ENCODE data around the gene RNF215.

RNF215 gene

DNA sequence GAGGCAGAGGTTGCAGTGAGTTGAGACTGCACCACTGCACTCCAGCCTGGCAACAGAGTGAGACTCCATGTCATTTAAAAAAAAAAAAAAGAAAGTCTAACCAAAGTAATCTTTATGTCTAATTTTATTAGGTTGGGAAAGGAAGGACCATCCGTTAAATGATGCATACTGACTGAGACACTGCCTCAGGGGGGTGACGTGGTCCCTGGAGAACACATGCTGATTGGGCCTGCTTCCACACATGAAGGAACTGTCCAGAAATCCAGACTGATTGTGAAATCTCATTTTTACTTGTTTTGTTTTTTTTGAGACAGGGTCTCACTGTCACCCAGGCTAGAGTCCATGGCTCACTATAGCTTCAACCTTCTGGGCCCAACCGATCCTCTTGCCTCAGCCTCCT, 36.0 kb downstream of the RNF215 start:
- Histone ChIP-seq H3K27me3 (replicated peaks) (no peaks in the 10 kb centered on the region), H3K4me3 (ENCODE audit: low read depth, low read length) (no peak overlapping the region), H3K36me3 (replicated peaks) (peaks cover 52% of the 10 kb centered on the region), H3K27ac (no peak overlapping the region)
- in situ Hi-C loops (cut with HindIII; ENCODE audit: low pct_ligation_motif_present, low sequenced_read_pairs) = no loop called here
- DNase-seq = no peak
- TF ChIP-seq, protein P1, sequence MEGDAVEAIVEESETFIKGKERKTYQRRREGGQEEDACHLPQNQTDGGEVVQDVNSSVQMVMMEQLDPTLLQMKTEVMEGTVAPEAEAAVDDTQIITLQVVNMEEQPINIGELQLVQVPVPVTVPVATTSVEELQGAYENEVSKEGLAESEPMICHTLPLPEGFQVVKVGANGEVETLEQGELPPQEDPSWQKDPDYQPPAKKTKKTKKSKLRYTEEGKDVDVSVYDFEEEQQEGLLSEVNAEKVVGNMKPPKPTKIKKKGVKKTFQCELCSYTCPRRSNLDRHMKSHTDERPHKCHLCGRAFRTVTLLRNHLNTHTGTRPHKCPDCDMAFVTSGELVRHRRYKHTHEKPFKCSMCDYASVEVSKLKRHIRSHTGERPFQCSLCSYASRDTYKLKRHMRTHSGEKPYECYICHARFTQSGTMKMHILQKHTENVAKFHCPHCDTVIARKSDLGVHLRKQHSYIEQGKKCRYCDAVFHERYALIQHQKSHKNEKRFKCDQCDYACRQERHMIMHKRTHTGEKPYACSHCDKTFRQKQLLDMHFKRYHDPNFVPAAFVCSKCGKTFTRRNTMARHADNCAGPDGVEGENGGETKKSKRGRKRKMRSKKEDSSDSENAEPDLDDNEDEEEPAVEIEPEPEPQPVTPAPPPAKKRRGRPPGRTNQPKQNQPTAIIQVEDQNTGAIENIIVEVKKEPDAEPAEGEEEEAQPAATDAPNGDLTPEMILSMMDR (IDR thresholded peaks at IDR 0.05; ENCODE audit: low read depth, low read length, missing control alignments) = no peak

DNA sequence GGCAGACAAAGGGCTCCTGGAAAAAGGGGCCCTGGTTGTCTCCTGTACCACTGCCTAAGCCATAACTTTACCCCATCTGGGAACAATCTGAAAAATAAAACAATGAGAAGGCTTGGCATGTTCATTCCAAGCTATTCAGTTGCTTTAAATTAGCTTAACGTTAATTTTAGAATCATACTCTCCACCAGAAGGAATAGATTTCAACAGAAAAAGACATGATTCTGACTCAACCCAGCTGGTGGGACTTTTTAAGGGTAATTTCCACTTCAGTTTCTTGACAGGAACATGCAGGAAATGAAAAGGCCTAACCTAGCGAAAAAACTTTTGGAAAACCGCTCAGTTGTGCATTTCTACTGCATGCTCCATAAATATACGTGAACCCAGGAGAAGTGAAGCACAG, 38.4 kb downstream of the RNF215 start:
- Histone ChIP-seq H3K4me3 (ENCODE audit: low read depth, low read length) (no peak overlapping the region), H3K27me3 (replicated peaks) (no peaks in the 10 kb centered on the region), H3K27ac (no peak overlapping the region), H3K36me3 (replicated peaks) (peaks cover 76% of the 10 kb centered on the region)
- TF ChIP-seq, protein P1 (IDR thresholded peaks at IDR 0.05; ENCODE audit: low read depth, low read length, missing control alignments) = no peak
- in situ Hi-C loops (cut with HindIII; ENCODE audit: low pct_ligation_motif_present, low sequenced_read_pairs) = no loop called here
- no peak for DNase-seq

DNA sequence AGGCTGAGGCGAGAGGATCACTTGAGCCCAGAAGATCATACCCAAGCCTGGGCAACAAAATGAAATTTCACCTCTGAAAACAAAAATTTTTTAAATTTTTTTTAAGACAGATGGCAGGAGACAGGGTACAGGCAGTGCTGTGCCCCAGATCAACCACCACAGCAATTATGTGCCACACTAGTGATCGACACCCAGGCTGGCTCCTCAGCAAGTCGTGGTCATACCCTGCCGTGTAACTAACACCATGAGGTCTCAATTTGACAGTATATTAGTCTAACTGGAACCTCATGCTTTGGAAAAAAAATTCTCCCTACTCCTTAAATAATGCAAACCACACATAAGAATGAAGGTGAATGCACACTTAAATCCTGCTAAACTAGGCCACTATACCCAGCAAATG, 38.8 kb downstream of the RNF215 start:
- TF ChIP-seq, protein P1 (IDR thresholded peaks at IDR 0.05; ENCODE audit: low read depth, low read length, missing control alignments) = no peak
- no peak overlapping the region for H3K4me3 ChIP-seq (ENCODE audit: low read depth, low read length)
- H3K36me3 ChIP-seq (replicated peaks) = peaks cover 80% of the 10 kb centered on the region
- no peaks in the 10 kb centered on the region for H3K27me3 ChIP-seq (replicated peaks)
- no peak for DNase-seq
- no peak overlapping the region for H3K27ac ChIP-seq
- in situ Hi-C loops (cut with HindIII; ENCODE audit: low pct_ligation_motif_present, low sequenced_read_pairs) = no loop called here

DNA sequence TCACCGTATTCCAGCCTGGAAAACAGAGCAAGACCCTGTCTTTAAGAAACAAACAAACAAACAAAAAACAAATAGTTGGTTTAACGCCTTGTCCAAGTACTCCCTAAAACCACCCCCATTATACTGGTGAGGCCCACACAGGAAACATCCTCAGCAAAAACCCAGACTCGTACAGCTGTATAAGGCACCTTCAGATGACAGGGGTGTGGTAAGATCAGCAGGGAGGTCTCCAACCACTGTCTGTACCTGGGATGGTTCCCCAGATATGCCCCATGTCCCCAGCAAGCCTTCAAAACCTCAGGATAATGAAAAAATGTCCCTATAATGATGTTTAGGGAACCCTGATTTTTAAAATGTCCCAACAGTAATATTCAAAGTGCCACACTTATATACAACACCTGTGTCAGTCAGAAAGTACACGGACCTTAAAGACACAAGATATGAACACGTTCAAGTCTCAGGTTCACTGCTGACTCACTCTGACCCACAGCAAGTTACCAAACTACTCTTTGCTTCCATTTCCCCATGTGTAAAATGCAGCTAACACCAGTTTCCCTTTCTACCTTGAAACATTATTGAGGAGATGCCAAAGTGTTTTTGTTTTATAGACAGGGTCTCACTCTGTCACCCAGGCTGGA, 39.8 kb downstream of the RNF215 start:
- Histone ChIP-seq H3K4me3 (ENCODE audit: low read depth, low read length) (no peak overlapping the region), H3K27me3 (replicated peaks) (no peaks in the 10 kb centered on the region), H3K36me3 (replicated peaks) (peaks cover 85% of the 10 kb centered on the region), H3K27ac (no peak overlapping the region)
- no peak for DNase-seq
- in situ Hi-C loops (cut with HindIII; ENCODE audit: low pct_ligation_motif_present, low sequenced_read_pairs) = no loop called here
- TF ChIP-seq, protein P1 (IDR thresholded peaks at IDR 0.05; ENCODE audit: low read depth, low read length, missing control alignments) = no peak

DNA sequence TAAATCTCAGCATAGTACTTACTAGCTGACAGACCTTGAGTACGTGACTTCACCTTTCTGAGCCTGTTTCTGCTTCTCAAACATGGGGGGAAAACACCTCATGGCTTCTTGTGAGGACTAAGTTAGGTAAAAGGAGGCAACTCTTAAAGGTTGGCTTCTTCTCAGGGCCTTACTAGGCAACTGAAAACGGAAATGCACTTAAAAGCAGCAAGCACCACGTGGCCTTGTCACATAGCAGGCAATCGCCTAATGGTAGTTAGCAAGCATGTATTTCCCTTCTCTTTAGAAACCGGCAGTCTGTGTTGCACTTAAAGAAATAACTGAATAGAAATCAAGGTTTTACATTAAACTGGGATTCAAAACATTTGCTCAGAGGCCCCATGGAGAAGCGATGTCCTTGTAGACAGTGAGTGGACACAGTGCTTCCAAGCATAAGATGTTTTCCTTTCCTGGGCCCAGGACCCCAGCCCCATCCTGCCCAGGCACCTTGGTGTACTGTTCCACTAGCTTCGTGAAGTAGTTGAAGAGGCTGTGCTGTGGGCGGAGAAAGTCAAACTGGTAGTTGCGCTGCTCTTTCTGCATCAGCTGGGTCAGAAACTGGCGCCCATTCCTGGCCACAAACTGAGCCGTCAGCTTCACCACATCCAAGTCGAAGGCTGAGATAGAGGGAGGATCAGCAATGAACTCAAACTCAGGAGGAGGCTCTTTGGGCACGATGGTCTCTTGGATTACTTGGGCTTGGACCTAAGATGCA, 42.6 kb downstream of the RNF215 start:
- Histone ChIP-seq H3K27ac (no peak overlapping the region), H3K4me3 (ENCODE audit: low read depth, low read length) (no peak overlapping the region), H3K36me3 (replicated peaks) (peaks cover 89% of the 10 kb centered on the region), H3K27me3 (replicated peaks) (no peaks in the 10 kb centered on the region)
- no peak for DNase-seq
- TF ChIP-seq, protein P1 (IDR thresholded peaks at IDR 0.05; ENCODE audit: low read depth, low read length, missing control alignments) = no peak
- in situ Hi-C loops (cut with HindIII; ENCODE audit: low pct_ligation_motif_present, low sequenced_read_pairs) = no loop called here

All from brain microvascular endothelial cell (primary cell).